Caco-2 (cell line): ENCODE data around the gene TBXAS1. TPM values are rescaled to one million over a fixed set of nuclear protein-coding genes. Genes with fewer than 3 reads are reported as not detected.

ENCODE experiments used
- BruUV-seq: library from RNA; stranded (reverse); fragments of 400-500 nt; replicated peaks from 2 replicates; lab custom pipeline; 2021; lab: Mats Ljungman, UMichigan
- CTCF ChIA-PET: fragments of 300-600 bp; sonication (Branson Sonifier 250); formaldehyde crosslinking; loops from one replicate; lab custom pipeline; 2022; ENCODE audit warnings: antibody characterized with exemption; lab: Charles Lee
- POLR2A ChIA-PET: fragments of 300-600 bp; sonication (Branson Sonifier 250); formaldehyde crosslinking; loops from one replicate; lab custom pipeline; 2022; ENCODE audit warnings: antibody characterized with exemption; lab: Charles Lee
- DNase-seq, 2 experiments: peaks; one replicate each; pipeline versions ENCODE4 v3.0.0 to v3.0.0-alpha.2; 2020 to 2022
- H3K27me3 ChIP-seq: replicated peaks from 2 replicates; pipeline ENCODE4 v1.6.0; 2011; ENCODE audit warnings: low read length; ENCODE audit not compliant: control insufficient read depth, insufficient read depth
- H3K36me3 ChIP-seq: 2 replicates; pipeline ENCODE4 v1.5.1; 2011; ENCODE audit warnings: low read length; ENCODE audit not compliant: control insufficient read depth, insufficient read depth
- H3K4me1 ChIP-seq: fragments of 250-450 bp; sonication (Bioruptor Pico); 2 replicates; pipeline ENCODE4 v1.5.1; 2020; ENCODE audit warnings: mild to moderate bottlenecking
- H3K4me3 ChIP-seq: 2 replicates; pipeline ENCODE4 v1.5.1; 2011; ENCODE audit warnings: low read depth, mild to moderate bottlenecking, control low read depth, low read length
- H3K9me3 ChIP-seq: fragments of 250-450 bp; sonication (Bioruptor Pico); 2 replicates; pipeline ENCODE4 v1.5.1; 2020; ENCODE audit warnings: mild to moderate bottlenecking, moderate library complexity
- H3K27ac Mint-ChIP-seq: one replicate; pipeline ENCODE4 v1.8.0; 2022; ENCODE audit warnings: mixed read lengths; ENCODE audit not compliant: unreplicated experiment
- H3K27me3 Mint-ChIP-seq: one replicate; pipeline ENCODE4 v1.8.0; 2022; ENCODE audit warnings: mixed read lengths; ENCODE audit not compliant: insufficient read depth, unreplicated experiment
- H3K36me3 Mint-ChIP-seq: one replicate; pipeline ENCODE4 v1.8.0; 2022; ENCODE audit warnings: mild to moderate bottlenecking, mixed read lengths; ENCODE audit not compliant: insufficient read depth, unreplicated experiment
- H3K4me1 Mint-ChIP-seq: one replicate; pipeline ENCODE4 v1.8.0; 2022; ENCODE audit warnings: low read depth, mixed read lengths; ENCODE audit not compliant: unreplicated experiment
- H3K4me3 Mint-ChIP-seq: one replicate; pipeline ENCODE4 v1.8.0; 2022; ENCODE audit warnings: mild to moderate bottlenecking, moderate library complexity, mixed read lengths; ENCODE audit not compliant: unreplicated experiment
- H3K9me3 Mint-ChIP-seq: one replicate; pipeline ENCODE4 v1.8.0; 2022; ENCODE audit warnings: mixed read lengths; ENCODE audit not compliant: unreplicated experiment
- intact Hi-C: fragments of 100-400 bp; cut with micrococcal nuclease; formaldehyde crosslinking; loops from one replicate; pipeline ENCODE4 v1.10.0; 2022; ENCODE audit not compliant: unreplicated experiment
- total RNA-seq: library from RNA; stranded (reverse); gene quantifications from 2 replicates; pipeline ENCODE4 v1.2.3, GENCODE V29; 2022
- TF ChIP-seq, protein P1 (sequence below), 2 experiments: fragments of 200-600 bp in 1 of 2; IDR thresholded peaks; 1 replicate in 1 of 2; 2 replicates in 1 of 2; pipeline versions ENCODE4 v1.5.1 to v1.8.0; 2011 to 2022; ENCODE audit warnings: antibody characterized with exemption in 1 of 2, control low read depth in 1 of 2, inconsistent platforms in 1 of 2, low read depth in 1 of 2, low read length in 1 of 2, mild to moderate bottlenecking in 1 of 2, moderate library complexity in 1 of 2; ENCODE audit not compliant: insufficient read depth in 1 of 2, severe bottlenecking in 1 of 2, unreplicated experiment in 1 of 2

Gene TBXAS1
- total RNA-seq, 1 experiment from 2014 or later = 1.6 TPM

DNA sequence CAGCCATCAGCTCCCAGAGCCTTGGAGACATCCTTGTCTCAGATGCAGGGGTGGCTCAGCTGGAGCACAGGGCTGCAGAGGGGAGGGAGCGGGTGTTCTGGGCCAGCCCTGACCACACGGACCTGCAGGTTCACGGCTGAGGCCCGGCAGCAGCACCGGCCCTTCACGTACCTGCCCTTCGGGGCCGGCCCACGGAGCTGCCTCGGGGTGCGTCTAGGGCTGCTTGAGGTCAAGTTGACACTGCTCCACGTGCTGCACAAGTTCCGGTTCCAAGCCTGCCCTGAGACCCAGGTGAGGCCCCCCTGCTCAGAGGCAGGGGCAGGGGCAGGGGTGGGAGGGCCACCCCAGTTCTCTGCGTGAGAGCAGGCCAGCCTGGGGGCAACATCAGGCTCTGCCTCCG is 188.5 kb downstream of the TBXAS1 start:
- Histone ChIP-seq H3K9me3 (no peaks in the 10 kb centered on the region), H3K4me1 (no peaks in the 10 kb centered on the region), H3K36me3 (no peaks in the 10 kb centered on the region), H3K4me3 (no peak overlapping the region), H3K27me3 (no peaks in the 10 kb centered on the region)
- peaks cover 7% of the 10 kb centered on the region for H3K27me3 Mint-ChIP-seq
- intact Hi-C loops = no loop called here
- ChIA-PET CTCF (interaction anchor here (1.1 kb wide), 1 partner anchor 12 kb away, joined by 3 read pairs; no protein-coding TSS in a partner anchor), POLR2A (no interaction called here)
- H3K4me3 Mint-ChIP-seq = no peak overlapping the region
- no peak overlapping the region for H3K27ac Mint-ChIP-seq
- H3K4me1 Mint-ChIP-seq = no peaks in the 10 kb centered on the region
- no peaks in the 10 kb centered on the region for H3K9me3 Mint-ChIP-seq
- peak in 1 of 2 experiments; percentile 26 for DNase-seq
- BruUV-seq = no TSS peak
- peaks cover 5% of the 10 kb centered on the region for H3K36me3 Mint-ChIP-seq
- TF ChIP-seq, protein P1, sequence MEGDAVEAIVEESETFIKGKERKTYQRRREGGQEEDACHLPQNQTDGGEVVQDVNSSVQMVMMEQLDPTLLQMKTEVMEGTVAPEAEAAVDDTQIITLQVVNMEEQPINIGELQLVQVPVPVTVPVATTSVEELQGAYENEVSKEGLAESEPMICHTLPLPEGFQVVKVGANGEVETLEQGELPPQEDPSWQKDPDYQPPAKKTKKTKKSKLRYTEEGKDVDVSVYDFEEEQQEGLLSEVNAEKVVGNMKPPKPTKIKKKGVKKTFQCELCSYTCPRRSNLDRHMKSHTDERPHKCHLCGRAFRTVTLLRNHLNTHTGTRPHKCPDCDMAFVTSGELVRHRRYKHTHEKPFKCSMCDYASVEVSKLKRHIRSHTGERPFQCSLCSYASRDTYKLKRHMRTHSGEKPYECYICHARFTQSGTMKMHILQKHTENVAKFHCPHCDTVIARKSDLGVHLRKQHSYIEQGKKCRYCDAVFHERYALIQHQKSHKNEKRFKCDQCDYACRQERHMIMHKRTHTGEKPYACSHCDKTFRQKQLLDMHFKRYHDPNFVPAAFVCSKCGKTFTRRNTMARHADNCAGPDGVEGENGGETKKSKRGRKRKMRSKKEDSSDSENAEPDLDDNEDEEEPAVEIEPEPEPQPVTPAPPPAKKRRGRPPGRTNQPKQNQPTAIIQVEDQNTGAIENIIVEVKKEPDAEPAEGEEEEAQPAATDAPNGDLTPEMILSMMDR (IDR thresholded peaks at IDR 0.05; ENCODE audit: insufficient read depth in 1 of 2, low read depth in 1 of 2, low read length in 1 of 2, severe bottlenecking in 1 of 2, unreplicated experiment in 1 of 2) = no peak

DNA sequence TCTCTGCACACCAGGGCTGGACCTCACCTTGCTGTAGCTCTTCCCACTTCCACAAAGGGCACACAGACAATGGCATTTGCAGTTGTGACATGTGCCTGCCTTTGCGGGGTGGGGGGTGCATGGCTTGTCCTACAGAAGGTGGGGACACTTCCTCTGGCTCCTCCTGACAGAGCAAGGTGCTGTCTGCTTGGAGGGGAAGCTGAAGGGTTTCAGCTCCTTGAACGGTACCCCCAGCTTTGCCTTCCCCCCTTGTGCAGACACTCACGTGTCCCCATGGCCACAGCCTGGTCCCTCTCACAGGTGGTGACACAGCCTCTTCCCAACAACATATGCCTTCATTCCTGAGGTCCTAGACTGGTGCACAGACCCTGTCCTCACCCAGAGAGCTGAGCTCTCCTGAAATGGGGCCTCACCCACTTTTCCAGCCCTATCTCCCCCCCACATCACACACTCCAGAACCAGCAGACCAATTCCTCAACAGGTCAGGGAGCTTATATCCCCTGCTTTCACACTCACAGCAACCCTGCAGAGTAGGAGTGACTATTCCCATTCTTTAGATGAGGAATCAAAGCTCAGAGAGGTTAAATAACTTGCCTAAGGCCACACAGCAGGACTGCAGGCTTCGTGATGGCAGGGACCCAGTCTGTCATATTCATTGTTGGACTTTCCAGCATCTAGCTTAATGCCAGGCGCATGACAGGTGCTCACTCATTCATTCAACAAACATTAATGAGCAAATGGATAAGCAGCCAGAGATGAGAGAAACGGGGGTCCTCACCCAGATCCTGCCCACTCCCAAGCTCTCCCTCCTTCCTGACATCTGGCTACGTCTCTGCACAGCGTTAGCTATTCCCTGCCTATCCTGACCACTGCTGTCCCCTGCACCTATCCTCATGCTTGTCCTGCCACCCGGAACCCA is 189.3 kb downstream of the TBXAS1 start:
- Mint-ChIP-seq H3K4me1 (no peaks in the 10 kb centered on the region), H3K27me3 (peaks cover 7% of the 10 kb centered on the region), H3K36me3 (peaks cover 5% of the 10 kb centered on the region), H3K27ac (no peak overlapping the region), H3K4me3 (no peak overlapping the region), H3K9me3 (no peaks in the 10 kb centered on the region)
- intact Hi-C loops = no loop called here
- DNase-seq = peak in 1 of 2 experiments; percentile 26
- ChIA-PET POLR2A (no interaction called here), CTCF (interaction anchor here (0.9 kb wide), 1 partner anchor 269 kb away, joined by 3 read pairs; no protein-coding TSS in a partner anchor)
- Histone ChIP-seq H3K4me3 (no peak overlapping the region), H3K27me3 (no peaks in the 10 kb centered on the region), H3K9me3 (no peaks in the 10 kb centered on the region), H3K4me1 (no peaks in the 10 kb centered on the region), H3K36me3 (no peaks in the 10 kb centered on the region)
- TF ChIP-seq, protein P1 (IDR thresholded peaks at IDR 0.05; ENCODE audit: insufficient read depth in 1 of 2, low read depth in 1 of 2, low read length in 1 of 2, severe bottlenecking in 1 of 2, unreplicated experiment in 1 of 2) = no peak
- BruUV-seq = no TSS peak

DNA sequence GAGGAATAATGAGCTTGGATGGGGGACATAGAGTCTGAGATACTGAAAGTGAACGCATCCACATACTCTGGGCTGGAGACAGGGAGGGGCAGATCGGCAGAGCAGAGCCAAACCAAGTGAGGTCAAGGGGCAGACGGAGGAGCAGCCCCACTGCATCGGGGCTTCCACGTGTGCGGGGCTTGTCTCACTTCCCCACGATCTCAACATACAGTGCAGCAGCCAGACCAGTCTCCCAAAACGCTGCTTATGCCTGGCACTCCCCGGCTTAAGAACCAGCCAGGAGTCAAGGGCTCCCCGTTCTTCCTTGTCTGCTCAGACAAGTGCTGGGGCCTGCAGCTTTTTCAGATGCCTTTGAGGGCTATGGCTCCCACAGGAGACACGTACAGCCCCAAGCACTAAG is 190.1 kb downstream of the TBXAS1 start:
- Mint-ChIP-seq H3K4me1 (no peaks in the 10 kb centered on the region), H3K36me3 (peaks cover 5% of the 10 kb centered on the region), H3K4me3 (no peak overlapping the region), H3K9me3 (no peaks in the 10 kb centered on the region), H3K27ac (no peak overlapping the region), H3K27me3 (peaks cover 4% of the 10 kb centered on the region)
- no peak for DNase-seq
- BruUV-seq = no TSS peak
- no peaks in the 10 kb centered on the region for H3K4me1 ChIP-seq
- no peaks in the 10 kb centered on the region for H3K36me3 ChIP-seq
- POLR2A ChIA-PET = no interaction called here
- intact Hi-C loops = no loop called here
- no peak overlapping the region for H3K4me3 ChIP-seq
- CTCF ChIA-PET = interaction anchor here (0.9 kb wide), 1 partner anchor 270 kb away, joined by 3 read pairs; no protein-coding TSS in a partner anchor
- TF ChIP-seq, protein P1 (IDR thresholded peaks at IDR 0.05; ENCODE audit: insufficient read depth in 1 of 2, low read depth in 1 of 2, low read length in 1 of 2, severe bottlenecking in 1 of 2, unreplicated experiment in 1 of 2) = no peak
- H3K27me3 ChIP-seq = no peaks in the 10 kb centered on the region
- no peaks in the 10 kb centered on the region for H3K9me3 ChIP-seq
